AG04449 (cell line): ENCODE measurements around the gene KRT33A.
"Not testable (repeated sequence)": the region's sequence is repeated elsewhere in the genome, so short reads cannot be mapped to it uniquely, and the experiment has no call there.

ENCODE experiments used
- CTCF ChIA-PET: fragments of 350-600 bp; formaldehyde crosslinking; extraction: SDS; loops from one replicate; lab custom pipeline; 2021; ENCODE audit warnings: antibody characterized with exemption; lab: Yijun Ruan, JAX
- POLR2A ChIA-PET: fragments of 400-600, 350-600 bp; formaldehyde crosslinking; extraction: SDS; loops from one replicate; lab custom pipeline; 2020; ENCODE audit warnings: antibody characterized with exemption, inconsistent platforms; lab: Yijun Ruan, JAX
- DNase-seq: peaks from one replicate; pipeline ENCODE4 v3.0.0-alpha.2; 2010; ENCODE audit warnings: low read depth, low spot score
- H3K4me3 ChIP-seq: 2 replicates; pipeline ENCODE4 v1.5.1; 2011; ENCODE audit warnings: low read depth, mild to moderate bottlenecking, control low read depth, low read length
- TF ChIP-seq, protein P1 (sequence below): IDR thresholded peaks from one replicate; pipeline ENCODE4 v1.5.1; 2011; ENCODE audit warnings: mild to moderate bottlenecking, moderate library complexity, low read length, control low read depth, inconsistent platforms; ENCODE audit not compliant: insufficient read depth; ENCODE audit errors: missing control alignments

KRT33A gene

DNA sequence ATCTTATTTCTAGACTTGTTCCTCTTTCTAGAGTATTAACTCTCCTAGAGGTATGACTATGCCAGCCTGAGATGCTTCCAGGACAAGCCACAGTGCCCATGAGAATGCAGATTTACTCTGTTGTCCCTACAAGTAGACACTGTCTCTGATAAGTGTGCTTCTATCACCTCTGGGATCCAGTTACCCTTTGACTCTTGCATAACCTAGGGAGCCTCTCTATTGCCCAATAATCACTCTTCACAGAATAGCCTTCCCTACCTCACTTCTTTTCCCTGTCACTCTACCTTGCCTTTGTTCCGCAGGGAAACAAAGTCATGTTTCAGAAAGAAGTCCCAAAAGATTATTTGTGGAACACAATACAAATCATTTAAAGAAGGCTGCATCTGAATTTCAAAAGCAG, 33.1 kb upstream of the KRT33A start:
- H3K4me3 ChIP-seq, result no peak overlapping the region
- TF ChIP-seq, protein P1, sequence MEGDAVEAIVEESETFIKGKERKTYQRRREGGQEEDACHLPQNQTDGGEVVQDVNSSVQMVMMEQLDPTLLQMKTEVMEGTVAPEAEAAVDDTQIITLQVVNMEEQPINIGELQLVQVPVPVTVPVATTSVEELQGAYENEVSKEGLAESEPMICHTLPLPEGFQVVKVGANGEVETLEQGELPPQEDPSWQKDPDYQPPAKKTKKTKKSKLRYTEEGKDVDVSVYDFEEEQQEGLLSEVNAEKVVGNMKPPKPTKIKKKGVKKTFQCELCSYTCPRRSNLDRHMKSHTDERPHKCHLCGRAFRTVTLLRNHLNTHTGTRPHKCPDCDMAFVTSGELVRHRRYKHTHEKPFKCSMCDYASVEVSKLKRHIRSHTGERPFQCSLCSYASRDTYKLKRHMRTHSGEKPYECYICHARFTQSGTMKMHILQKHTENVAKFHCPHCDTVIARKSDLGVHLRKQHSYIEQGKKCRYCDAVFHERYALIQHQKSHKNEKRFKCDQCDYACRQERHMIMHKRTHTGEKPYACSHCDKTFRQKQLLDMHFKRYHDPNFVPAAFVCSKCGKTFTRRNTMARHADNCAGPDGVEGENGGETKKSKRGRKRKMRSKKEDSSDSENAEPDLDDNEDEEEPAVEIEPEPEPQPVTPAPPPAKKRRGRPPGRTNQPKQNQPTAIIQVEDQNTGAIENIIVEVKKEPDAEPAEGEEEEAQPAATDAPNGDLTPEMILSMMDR, result no peak
- DNase-seq, result no peak
- CTCF ChIA-PET, result interaction anchor here (1.4 kb wide), 1 partner anchor 265 kb away, joined by 4 read pairs; no protein-coding TSS in a partner anchor
- POLR2A ChIA-PET, result no interaction called here

DNA sequence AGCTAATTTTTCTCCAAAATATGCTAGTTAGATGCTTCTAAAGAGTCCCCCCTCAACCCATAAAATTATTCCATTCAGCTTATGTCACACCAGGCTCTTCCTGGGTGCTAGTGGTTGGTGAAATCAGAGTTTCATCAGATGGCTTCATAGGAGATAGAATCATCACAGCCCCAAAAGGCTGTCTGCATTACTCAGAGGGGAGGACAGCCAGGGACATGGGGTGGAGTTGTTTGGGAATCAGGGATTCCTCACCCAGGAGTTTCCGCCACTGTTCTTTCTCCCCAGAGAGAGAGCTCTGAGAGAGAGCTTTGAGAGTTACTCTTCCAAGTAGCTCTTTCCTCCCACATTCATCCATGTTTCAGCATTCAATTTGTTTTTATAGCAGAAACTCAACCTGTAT, 31.8 kb upstream of the KRT33A start:
- TF ChIP-seq, protein P1, result no peak
- CTCF ChIA-PET, result interaction anchor here (0.9 to 1.9 kb wide), 7 partner anchors 10 to 280 kb away, joined by 3 to 6 read pairs (median 4); no protein-coding TSS in a partner anchor
- no peak overlapping the region for H3K4me3 ChIP-seq
- POLR2A ChIA-PET, result interaction anchor here (1.2 kb wide), 1 partner anchor 22 kb away, joined by 5 read pairs; no protein-coding TSS in a partner anchor
- DNase-seq, result no peak

DNA sequence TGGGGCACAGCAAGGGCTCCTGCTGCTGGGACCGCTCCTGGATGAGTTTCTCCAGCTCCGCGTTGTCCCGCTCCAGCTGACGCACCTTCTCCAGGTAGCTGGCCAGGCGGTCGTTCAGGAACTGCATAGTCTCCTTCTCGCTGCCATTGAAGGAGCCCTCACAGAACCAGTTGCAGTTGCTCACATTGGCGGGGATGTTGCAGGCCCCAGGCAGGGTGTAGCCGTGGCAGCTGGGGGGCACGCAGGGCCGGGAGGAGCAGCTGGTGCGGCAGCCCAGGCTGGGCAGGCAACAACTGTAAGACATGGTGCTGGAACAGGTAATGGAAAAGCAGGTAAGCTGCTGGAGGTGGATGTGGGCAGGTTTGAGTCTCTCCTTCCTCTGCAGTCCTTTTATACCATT, 31.3 kb upstream of the KRT33A start, which contains the start of gene KRT34:
Gene KRT34, minus strand, starts transcription at position 364 of the 400 bp plus-strand sequence. Its CDS starts 60 bp downstream, at position 304.
- ChIA-PET CTCF (interaction anchor here (0.9 to 1.9 kb wide), 7 partner anchors 10 to 281 kb away, joined by 3 to 6 read pairs (median 3); no protein-coding TSS in a partner anchor), POLR2A (interaction anchor here (1.2 kb wide), 1 partner anchor 22 kb away, joined by 5 read pairs; no protein-coding TSS in a partner anchor)
- DNase-seq, H3K4me3 ChIP-seq: not testable (repeated sequence)

DNA sequence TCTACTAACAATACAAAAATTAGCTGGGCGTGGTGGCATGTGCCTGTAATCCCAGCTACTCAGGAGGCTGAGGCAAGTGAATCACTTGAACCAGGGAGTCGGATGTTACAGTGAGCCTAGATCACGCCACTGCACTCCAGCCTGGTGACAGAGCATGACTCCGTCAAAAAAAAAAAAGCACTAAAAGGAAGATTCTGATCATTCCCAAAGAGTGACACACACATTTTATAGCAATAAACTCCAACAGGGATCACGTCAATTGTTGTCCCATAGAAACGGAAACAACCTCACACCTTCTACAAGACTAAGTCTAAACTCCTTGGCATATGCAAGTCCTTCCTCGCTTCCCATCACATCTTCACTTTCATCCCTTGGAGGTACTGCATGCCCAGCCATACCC, 29.5 kb upstream of the KRT33A start:
- ChIA-PET CTCF (interaction anchor here (0.9 to 1.6 kb wide), 4 partner anchors 20 to 467 kb away, joined by 3 to 6 read pairs (median 4); no protein-coding TSS in a partner anchor), POLR2A (interaction anchor here (0.7 to 1.2 kb wide), 3 partner anchors 24 to 571 kb away, joined by 3 to 6 read pairs (median 3); no protein-coding TSS in a partner anchor)
- peak; percentile 74 for DNase-seq
- H3K4me3 ChIP-seq, result not testable (repeated sequence)

DNA sequence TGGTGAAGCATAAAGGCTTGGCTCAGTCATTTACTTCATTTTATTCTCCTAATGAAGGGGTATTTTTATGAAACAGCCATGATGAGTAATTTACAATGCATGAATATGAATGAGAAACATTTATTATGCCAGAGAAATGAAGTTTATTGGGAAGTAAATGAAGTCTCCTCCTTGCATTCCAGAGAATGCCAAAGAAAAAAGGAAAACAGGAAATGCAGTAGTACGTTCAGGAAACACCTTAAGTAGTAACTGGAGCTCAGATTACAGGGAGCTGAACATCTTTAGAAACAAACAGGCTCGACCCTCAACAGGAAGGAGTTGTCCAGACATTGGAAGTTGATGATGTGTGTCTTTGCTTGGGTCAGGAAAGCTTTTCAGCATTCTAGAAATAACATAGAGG, 26.9 kb upstream of the KRT33A start:
- ChIA-PET CTCF (interaction anchor here (0.8 to 1.5 kb wide), 4 partner anchors 9 to 171 kb away, joined by 3 to 5 read pairs (median 3); no protein-coding TSS in a partner anchor), POLR2A (interaction anchor here (0.5 to 1.2 kb wide), 2 partner anchors 10 to 318 kb away, joined by 3 to 6 read pairs; no protein-coding TSS in a partner anchor)
- no peak for DNase-seq
- no peak overlapping the region for H3K4me3 ChIP-seq
- TF ChIP-seq, protein P1, result no peak

DNA sequence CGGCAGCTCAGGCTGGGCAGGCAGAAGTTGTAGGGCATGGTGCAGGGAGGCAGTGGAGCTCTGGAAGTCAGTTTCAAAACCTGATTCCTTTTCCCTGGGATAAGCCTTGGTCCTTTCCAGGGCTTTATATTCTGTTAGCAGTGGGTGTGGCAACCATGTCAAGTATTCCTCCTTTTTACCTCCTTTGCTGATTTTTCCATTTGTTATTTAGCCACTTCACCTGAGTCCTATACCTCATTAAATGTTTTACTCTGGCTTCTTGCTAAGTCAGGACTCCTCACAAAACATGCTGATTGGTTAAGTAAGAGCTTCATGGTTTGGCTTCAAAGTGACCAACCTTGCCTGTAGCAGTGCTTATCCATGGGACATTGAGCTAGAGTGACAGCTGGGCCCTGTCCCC, 19.1 kb upstream of the KRT33A start, which contains the start of gene KRT33B:
Gene KRT33B, minus strand, starts transcription at position 101 of the 400 bp plus-strand sequence. Its CDS starts 63 bp downstream, at position 38.
- POLR2A ChIA-PET, result no interaction called here
- TF ChIP-seq, protein P1, result no peak
- H3K4me3 ChIP-seq, result no peak within 1 kb of the TSS
- DNase-seq, result no peak
- CTCF ChIA-PET, result interaction anchor here (0.8 to 1.2 kb wide), 2 partner anchors 180 to 293 kb away, joined by 3 read pairs; no protein-coding TSS in a partner anchor

DNA sequence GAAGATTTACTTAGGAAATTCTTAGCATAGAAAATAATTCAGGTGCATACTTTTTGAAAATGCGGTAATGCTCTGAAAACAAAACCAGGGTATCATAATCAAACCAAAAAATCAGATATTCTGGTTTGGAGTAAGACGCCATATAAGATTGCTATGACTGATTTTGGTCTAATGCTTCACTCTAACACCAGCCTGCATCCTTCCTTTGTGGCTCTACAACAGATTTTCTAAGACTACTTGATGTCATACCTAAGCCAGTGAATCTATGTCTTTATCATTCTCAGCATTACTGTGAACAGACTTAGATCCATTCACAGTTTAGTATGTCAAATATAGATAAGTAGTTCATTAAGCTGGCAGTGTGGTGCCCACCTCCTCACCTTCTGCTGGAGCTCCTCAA, 18.4 kb upstream of the KRT33A start:
- H3K4me3 ChIP-seq, result no peak overlapping the region
- CTCF ChIA-PET, result interaction anchor here (1.2 to 1.9 kb wide), 4 partner anchors 40 to 513 kb away, joined by 3 to 10 read pairs (median 4); no protein-coding TSS in a partner anchor
- DNase-seq, result no peak
- TF ChIP-seq, protein P1, result no peak
- POLR2A ChIA-PET, result no interaction called here
